GM18909 (cell line): ENCODE data around the gene KCNK16.
"Not testable (repeated sequence)": the region's sequence is repeated elsewhere in the genome, so short reads cannot be mapped to it uniquely, and the experiment has no call there.

Source experiments
- ATAC-seq: cut with Tn5 transposase; IDR thresholded peaks from one replicate; pipeline ENCODE4 v1.9.1; 2021; ENCODE audit warnings: mild to moderate bottlenecking; ENCODE audit not compliant: unreplicated experiment, poor library complexity

KCNK16 gene

GRCh38 chr6:39312912-39313525 lies 9.5 kb downstream of the KCNK16 start:
- ATAC-seq, result no peak

- ATAC-seq, result no peak
These were observed 12.0 kb downstream of the KCNK16 start for GRCh38 chr6:39310542-39310941.

- ATAC-seq, result no peak
These were observed 12.5 kb downstream of the KCNK16 start for GRCh38 chr6:39309942-39310531.

- no peak for ATAC-seq
These were observed 15.0 kb downstream of the KCNK16 start for GRCh38 chr6:39307462-39307861.

- no peak for ATAC-seq
These were observed 17.6 kb downstream of the KCNK16 start for GRCh38 chr6:39304951-39305350.

GRCh38 chr6:39303425-39304153 lies 18.9 kb downstream of the KCNK16 start:
- no peak for ATAC-seq

- peak; percentile 66 for ATAC-seq
These were observed 19.7 kb downstream of the KCNK16 start for GRCh38 chr6:39302669-39303424.

GRCh38 chr6:39302011-39302410 lies 20.5 kb downstream of the KCNK16 start:
- ATAC-seq, result no peak

- ATAC-seq, result no peak
These were observed 20.9 kb downstream of the KCNK16 start for GRCh38 chr6:39301606-39302005.

- no peak for ATAC-seq
These were observed 21.8 kb downstream of the KCNK16 start for GRCh38 chr6:39300739-39301138.

GRCh38 chr6:39298061-39298460 lies 24.4 kb downstream of the KCNK16 start:
- ATAC-seq, result no peak

GRCh38 chr6:39296745-39297640 lies 25.5 kb downstream of the KCNK16 start:
- no peak for ATAC-seq

- no peak for ATAC-seq
These were observed 26.9 kb downstream of the KCNK16 start for GRCh38 chr6:39295611-39296011.

GRCh38 chr6:39294899-39295298 lies 27.6 kb downstream of the KCNK16 start:
- ATAC-seq, result no peak

GRCh38 chr6:39294133-39294532 lies 28.4 kb downstream of the KCNK16 start:
- no peak for ATAC-seq

GRCh38 chr6:39292637-39293036 lies 29.9 kb downstream of the KCNK16 start:
- no peak for ATAC-seq

GRCh38 chr6:39289490-39289889 lies 33.0 kb downstream of the KCNK16 start:
- ATAC-seq, result no peak

GRCh38 chr6:39287601-39288000 lies 34.9 kb downstream of the KCNK16 start:
- ATAC-seq, result no peak

- ATAC-seq, result not testable (repeated sequence)
These were observed 35.9 kb downstream of the KCNK16 start for GRCh38 chr6:39286596-39286995.

GRCh38 chr6:39282774-39283173 lies 39.7 kb downstream of the KCNK16 start:
- ATAC-seq, result no peak
